Measurements from ENCODE around the gene ATMIN. TPM values are rescaled to one million over a fixed set of nuclear protein-coding genes. Genes with fewer than 3 reads are reported as not detected.

ATMIN gene
- polyA plus RNA-seq, 1 of the 3 experiments (the other 2 are of a cell fraction) = 15.3 TPM

DNA sequence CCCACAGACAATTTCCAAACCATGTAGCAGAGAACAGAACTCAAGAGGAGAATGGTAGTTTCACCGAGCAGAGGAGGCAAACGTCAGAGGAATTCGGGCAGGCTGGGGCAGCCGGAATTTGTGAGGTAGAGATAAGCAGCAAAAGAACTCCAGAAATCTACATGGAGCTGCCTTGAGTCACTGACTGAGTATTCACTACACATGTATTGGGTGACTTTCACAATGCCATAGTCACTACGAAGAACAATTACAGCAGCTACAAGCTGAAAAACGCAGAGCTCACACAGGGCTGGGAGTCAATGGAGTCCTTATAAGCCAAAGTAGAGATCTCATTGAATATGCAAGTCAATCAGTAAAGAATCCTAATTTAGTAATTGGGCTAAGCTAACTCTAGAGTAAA is 42.3 kb upstream of the ATMIN start:
- peaks cover 0 to 5% of the 10 kb centered on the region in 2 experiments for H3K36me3 ChIP-seq (replicated peaks in 1 of 2; ENCODE audit: control insufficient read depth in 1 of 2, insufficient read depth in 2 of 2, low read length in 1 of 2)
- peaks cover 0 to 17% of the 10 kb centered on the region in 2 experiments; a peak in 2 of 4 replicates for H3K4me1 ChIP-seq (ENCODE audit: control insufficient read depth in 1 of 2, insufficient read depth in 2 of 2, low read depth in 1 of 2, low read length in 1 of 2)
- peaks cover 94% of the 10 kb centered on the region for H3K79me2 ChIP-seq (ENCODE audit: insufficient read depth)
- peak; percentile 32; the same call in 1 of the 2 replicates for TF ChIP-seq TEAD4 (IDR thresholded peaks at IDR 0.05; ENCODE audit: borderline replicate concordance, insufficient read depth)
- no peak for TF ChIP-seq GABPA (IDR thresholded peaks at IDR 0.05; ENCODE audit: low read depth)
- TF ChIP-seq FOSL2 (IDR thresholded peaks at IDR 0.05; ENCODE audit: borderline replicate concordance, low read depth) = peak; percentile 44; the same call in 1 of the 2 replicates
- no peak for TF ChIP-seq MXI1 (IDR thresholded peaks at IDR 0.05; ENCODE audit: low read depth, low read length)
- TF ChIP-seq, protein P1, sequence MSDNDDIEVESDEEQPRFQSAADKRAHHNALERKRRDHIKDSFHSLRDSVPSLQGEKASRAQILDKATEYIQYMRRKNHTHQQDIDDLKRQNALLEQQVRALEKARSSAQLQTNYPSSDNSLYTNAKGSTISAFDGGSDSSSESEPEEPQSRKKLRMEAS (IDR thresholded peaks at IDR 0.05; ENCODE audit: low read depth) = peak; percentile 62; the same call in 1 of the 2 replicates
- 0 out of 2 replicates have a peak, but pooled peaks have one; percentile 5 for TF ChIP-seq NFIC (IDR thresholded peaks at IDR 0.05; ENCODE audit: borderline replicate concordance)
- 0 out of 2 replicates have a peak, but pooled peaks have one; percentile 25 for TF ChIP-seq SIN3A (IDR thresholded peaks at IDR 0.05; ENCODE audit: borderline replicate concordance, low read depth, low read length)
- TF ChIP-seq TCF12 (IDR thresholded peaks at IDR 0.05) = peak; percentile 48; the same call in 1 of the 2 replicates
- TF ChIP-seq JUND (IDR thresholded peaks at IDR 0.05) = 0 out of 2 replicates have a peak, but pooled peaks have one; percentile 13
- no peak for TF ChIP-seq EZH2phosphoT487 (IDR thresholded peaks at IDR 0.05; ENCODE audit: borderline replicate concordance, low read depth)
- no peaks in the 10 kb centered on the region for H4K20me1 ChIP-seq (ENCODE audit: insufficient read depth)
- H3K4me3 ChIP-seq (ENCODE audit: low read depth in 2 of 2, low read length in 1 of 2) = peak overlapping the region; percentile 26 to 45; a peak in 3 of 4 replicates
- H2AFZ ChIP-seq (ENCODE audit: low read depth) = no peak overlapping the region
- 10% methylated on average over 6 of the region's 6 CpGs for WGBS (ENCODE audit: low lambda C conversion rate)
- ChIA-PET POLR2A (no interaction called here), CTCF (interaction anchor here (1.1 to 3.4 kb wide), 2 partner anchors 11 to 42 kb away, joined by 4 to 46 read pairs; partner anchors contain the start of gene ATMIN)
- peak overlapping the region; percentile 74 for H3K4me2 ChIP-seq
- H3F3A ChIP-seq (replicated peaks; ENCODE audit: insufficient read depth) = peaks cover 27% of the 10 kb centered on the region
- H3K9me3 ChIP-seq = no peaks in the 10 kb centered on the region
- H3K9ac ChIP-seq = peak overlapping the region; percentile 64; the same call in 1 of the 2 replicates
- no peak for DNase-seq
- no peaks in the 10 kb centered on the region for H3K27me3 ChIP-seq (ENCODE audit: insufficient read depth)
- H3K27ac ChIP-seq (ENCODE audit: low read depth in 2 of 2, low read length in 1 of 2) = peak overlapping the region; percentile 60 to 84; a peak in 3 of 4 replicates
- no peaks in the 10 kb centered on the region for H3K9me2 ChIP-seq

DNA sequence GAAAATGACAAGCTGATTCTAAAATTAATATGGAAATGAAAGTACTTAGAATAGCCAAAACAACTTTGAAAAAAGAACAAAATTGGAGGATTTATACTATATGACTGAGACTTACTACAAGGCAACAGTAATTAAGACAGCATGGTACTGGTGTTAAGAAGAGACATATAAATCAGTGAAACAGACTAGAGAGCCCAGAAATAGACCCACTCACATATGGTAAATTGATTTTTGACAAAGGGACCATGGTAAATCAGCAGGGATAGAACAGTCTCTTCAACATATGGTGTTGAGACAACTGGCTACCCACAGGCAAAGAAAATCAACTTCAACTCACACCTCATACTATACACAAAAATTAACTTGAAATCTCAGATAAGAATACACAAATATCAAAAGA is 41.8 kb upstream of the ATMIN start:
- DNase-seq = no peak
- H3K27ac ChIP-seq (ENCODE audit: low read depth in 2 of 2, low read length in 1 of 2) = peak overlapping the region; percentile 30 to 84; a peak in 3 of 4 replicates
- TF ChIP-seq, protein P1 (IDR thresholded peaks at IDR 0.05; ENCODE audit: low read depth) = no peak
- no peak for TF ChIP-seq RXRA (IDR thresholded peaks at IDR 0.05; ENCODE audit: borderline replicate concordance, low read depth)
- no peak for TF ChIP-seq FOSL2 (IDR thresholded peaks at IDR 0.05; ENCODE audit: borderline replicate concordance, low read depth)
- TF ChIP-seq, protein P2, sequence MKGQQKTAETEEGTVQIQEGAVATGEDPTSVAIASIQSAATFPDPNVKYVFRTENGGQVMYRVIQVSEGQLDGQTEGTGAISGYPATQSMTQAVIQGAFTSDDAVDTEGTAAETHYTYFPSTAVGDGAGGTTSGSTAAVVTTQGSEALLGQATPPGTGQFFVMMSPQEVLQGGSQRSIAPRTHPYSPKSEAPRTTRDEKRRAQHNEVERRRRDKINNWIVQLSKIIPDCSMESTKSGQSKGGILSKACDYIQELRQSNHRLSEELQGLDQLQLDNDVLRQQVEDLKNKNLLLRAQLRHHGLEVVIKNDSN (IDR thresholded peaks at IDR 0.05; ENCODE audit: borderline replicate concordance, low read depth) = no peak
- no peak for TF ChIP-seq SIN3A (IDR thresholded peaks at IDR 0.05; ENCODE audit: borderline replicate concordance, low read depth, low read length)
- H3K4me3 ChIP-seq (ENCODE audit: low read depth in 2 of 2, low read length in 1 of 2) = peak overlapping the region in 1 of 2 experiments; percentile 45; a peak in 3 of 4 replicates
- no peaks in the 10 kb centered on the region for H4K20me1 ChIP-seq (ENCODE audit: insufficient read depth)
- CTCF ChIA-PET = interaction anchor here (1.1 to 3.4 kb wide), 2 partner anchors 10 to 42 kb away, joined by 4 to 46 read pairs; partner anchors contain the start of gene ATMIN
- H3K4me1 ChIP-seq (ENCODE audit: control insufficient read depth in 1 of 2, insufficient read depth in 2 of 2, low read depth in 1 of 2, low read length in 1 of 2) = peaks cover 0 to 17% of the 10 kb centered on the region in 2 experiments; a peak in 2 of 4 replicates
- H3F3A ChIP-seq (replicated peaks; ENCODE audit: insufficient read depth) = peaks cover 27% of the 10 kb centered on the region
- no peak overlapping the region for H2AFZ ChIP-seq (ENCODE audit: low read depth)
- peaks cover 0 to 5% of the 10 kb centered on the region in 2 experiments for H3K36me3 ChIP-seq (replicated peaks in 1 of 2; ENCODE audit: control insufficient read depth in 1 of 2, insufficient read depth in 2 of 2, low read length in 1 of 2)
- peak overlapping the region; percentile 64; the same call in 1 of the 2 replicates for H3K9ac ChIP-seq
- H3K4me2 ChIP-seq = peak overlapping the region; percentile 74
- no peaks in the 10 kb centered on the region for H3K9me2 ChIP-seq
- POLR2A ChIA-PET = no interaction called here
- peaks cover 94% of the 10 kb centered on the region for H3K79me2 ChIP-seq (ENCODE audit: insufficient read depth)
- no peaks in the 10 kb centered on the region for H3K9me3 ChIP-seq
- no peaks in the 10 kb centered on the region for H3K27me3 ChIP-seq (ENCODE audit: insufficient read depth)

All from SK-N-SH (cell line).